ENCODE data around the gene CDKAL1. TPM values are rescaled to one million over a fixed set of nuclear protein-coding genes. Genes with fewer than 3 reads are reported as not detected.
"Not testable (repeated sequence)": the region's sequence is repeated elsewhere in the genome, so short reads cannot be mapped to it uniquely, and the experiment has no call there.

The CDKAL1 gene
- total RNA-seq, 8 experiments from 2014 or later: 16.1 to 25.2 (median 20.2) TPM

GRCh38 chr6:21033575-21034026 lies 499.3 kb downstream of the CDKAL1 start:
- in situ Hi-C loops (cut with MboI; ENCODE audit: low pct_unique_long_range_greater_than_20kb in 2 of 9, low sequenced_read_pairs in 9 of 9, unreplicated experiment in 9 of 9): no loop called here
- ATAC-seq (replicated peaks in 6 of 8): peak in 5 of 8 experiments; percentile 52 to 92 (median 72)
- 20 to 100% (median 75%) methylated on average over 1 to 4 of the region's 4 CpGs; no CpG with 5 or more reads in 2 of the 10 experiments for WGBS, 10 experiments
- Histone ChIP-seq H3K4me3 (no peak overlapping the region), H3K4me1 (replicated peaks in 1 of 2) (no peaks in the 10 kb centered on the region), H3K27ac (no peak overlapping the region)

DNA sequence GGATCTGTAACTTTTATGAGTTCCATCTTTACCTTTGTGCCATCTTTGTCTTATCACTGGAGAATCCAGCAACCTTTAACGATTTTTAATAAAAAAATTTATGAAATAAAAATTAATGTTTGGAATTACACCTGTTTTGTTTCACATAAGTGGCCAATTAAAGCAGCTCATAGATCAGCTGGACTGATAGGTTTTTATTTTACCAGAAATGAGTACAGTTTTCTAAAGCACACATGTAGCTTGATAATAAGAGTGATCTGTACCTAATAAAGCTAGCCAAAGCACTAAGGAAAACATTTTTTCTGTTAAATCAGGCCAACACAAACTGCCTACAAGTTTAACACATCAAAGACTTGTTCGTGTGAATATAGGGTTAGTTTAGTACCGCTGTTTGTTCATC lies 500.1 kb downstream of the CDKAL1 start:
- H3K27ac ChIP-seq: no peak overlapping the region
- in situ Hi-C loops (cut with MboI; ENCODE audit: low pct_unique_long_range_greater_than_20kb in 2 of 9, low sequenced_read_pairs in 9 of 9, unreplicated experiment in 9 of 9): no loop called here
- no peak for ATAC-seq (replicated peaks in 6 of 8)
- H3K4me1 ChIP-seq (replicated peaks in 1 of 2): no peaks in the 10 kb centered on the region
- WGBS, 10 experiments: 47 to 100% (median 72%) methylated on average over 2 to 3 of the region's 3 CpGs
- no peak overlapping the region for H3K4me3 ChIP-seq

GRCh38 chr6:21037453-21037852 lies 503.2 kb downstream of the CDKAL1 start:
- ATAC-seq (replicated peaks in 6 of 8): no peak
- no peak overlapping the region for H3K27ac ChIP-seq
- peaks cover 0 to 5% of the 10 kb centered on the region in 2 donors for H3K4me1 ChIP-seq (replicated peaks in 1 of 2)
- in situ Hi-C loops (cut with MboI; ENCODE audit: low pct_unique_long_range_greater_than_20kb in 2 of 9, low sequenced_read_pairs in 9 of 9, unreplicated experiment in 9 of 9): no loop called here
- 82 to 100% (median 100%) methylated on average over 1 of the region's 1 CpG; no CpG with 5 or more reads in 1 of the 10 experiments for WGBS, 10 experiments
- H3K4me3 ChIP-seq: no peak overlapping the region

DNA sequence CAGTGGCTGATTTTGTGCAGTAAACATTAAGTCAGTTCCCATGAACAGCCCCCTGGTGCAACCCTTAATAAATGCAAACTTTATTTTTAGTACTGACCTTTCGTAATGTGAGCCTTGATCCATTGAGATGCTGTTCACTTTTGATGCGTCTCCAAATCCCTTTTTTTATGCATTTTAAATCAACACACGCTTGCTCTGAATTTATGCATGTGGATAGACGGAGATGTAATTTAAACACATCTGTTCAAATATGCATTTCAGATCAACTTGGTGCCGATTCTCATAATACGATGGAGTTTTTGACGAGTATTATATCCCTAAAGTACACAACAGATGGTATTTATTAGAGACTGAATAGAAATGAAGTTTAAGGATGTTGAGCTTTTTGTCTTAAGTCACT lies 505.7 kb downstream of the CDKAL1 start:
- H3K27ac ChIP-seq: no peak overlapping the region
- peaks cover 0 to 8% of the 10 kb centered on the region in 2 donors for H3K4me1 ChIP-seq (replicated peaks in 1 of 2)
- in situ Hi-C loops (cut with MboI; ENCODE audit: low pct_unique_long_range_greater_than_20kb in 2 of 9, low sequenced_read_pairs in 9 of 9, unreplicated experiment in 9 of 9): no loop called here
- 0 to 100% (median 84%) methylated on average over 1 to 7 of the region's 7 CpGs for WGBS, 10 experiments
- ATAC-seq (replicated peaks in 6 of 8): peak in 1 of 8 experiments; percentile 95
- H3K4me3 ChIP-seq: no peak overlapping the region

DNA sequence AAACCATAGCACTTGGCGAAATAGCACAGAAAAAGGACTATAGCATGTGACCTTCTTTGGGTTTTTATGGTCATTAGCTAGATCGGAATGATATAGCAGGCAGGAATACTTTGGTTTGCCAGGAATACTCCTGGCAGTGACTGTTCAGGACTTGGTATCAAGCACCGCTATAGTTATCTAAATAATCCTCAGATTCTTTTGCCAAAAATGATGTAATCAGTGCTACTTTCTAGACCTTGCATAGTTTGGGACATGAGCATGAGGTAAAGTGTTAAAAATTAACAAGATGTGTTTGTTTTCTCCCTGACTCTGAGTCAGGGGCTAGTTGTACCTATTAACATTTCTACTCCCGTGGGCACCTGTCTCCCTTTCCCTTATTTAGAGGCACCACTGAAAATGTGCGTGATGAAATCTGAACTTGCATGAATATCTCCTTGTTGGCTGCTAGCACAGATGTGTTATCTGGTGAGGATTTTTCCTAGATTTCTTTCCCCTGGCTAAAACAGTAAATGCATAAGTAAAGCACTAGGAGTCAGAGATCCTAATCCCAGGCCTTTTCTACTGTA lies 511.0 kb downstream of the CDKAL1 start:
- Histone ChIP-seq H3K4me1 (replicated peaks in 1 of 2) (peaks cover 0 to 9% of the 10 kb centered on the region in 2 donors), H3K4me3 (no peak overlapping the region), H3K27ac (no peak overlapping the region)
- 77 to 100% (median 81%) methylated on average over 2 to 5 of the region's 5 CpGs; no CpG with 5 or more reads in 3 of the 10 experiments for WGBS, 10 experiments
- peak in 1 of 8 experiments; percentile 65 for ATAC-seq (replicated peaks in 6 of 8)
- in situ Hi-C loops (cut with MboI; ENCODE audit: low pct_unique_long_range_greater_than_20kb in 2 of 9, low sequenced_read_pairs in 9 of 9, unreplicated experiment in 9 of 9): no loop called here

DNA sequence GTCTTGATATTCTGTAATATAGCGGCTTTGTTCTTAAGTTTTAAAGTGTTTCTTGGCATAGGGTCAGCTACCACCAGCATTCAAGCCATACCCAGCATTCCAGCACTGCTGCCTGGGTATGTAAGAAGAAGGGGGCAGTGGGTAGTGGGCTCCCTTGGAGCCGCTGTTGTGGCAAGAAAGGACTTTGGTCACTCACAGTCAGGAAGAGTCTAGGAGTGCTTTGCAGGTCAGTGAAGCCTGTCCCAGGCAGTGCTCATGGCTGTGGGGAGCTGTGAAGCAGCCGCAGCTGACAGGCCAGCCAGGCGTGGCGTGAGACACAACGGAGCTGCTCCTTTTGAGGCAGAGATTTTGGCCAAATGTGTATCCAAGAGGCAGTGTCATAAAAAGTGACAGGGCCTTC lies 512.0 kb downstream of the CDKAL1 start:
- Histone ChIP-seq H3K4me3 (no peak overlapping the region), H3K27ac (no peak overlapping the region), H3K4me1 (replicated peaks in 1 of 2) (peaks cover 0 to 8% of the 10 kb centered on the region in 2 donors)
- 80 to 100% (median 98%) methylated on average over 1 to 6 of the region's 6 CpGs; no CpG with 5 or more reads in 2 of the 10 experiments for WGBS, 10 experiments
- in situ Hi-C loops (cut with MboI; ENCODE audit: low pct_unique_long_range_greater_than_20kb in 2 of 9, low sequenced_read_pairs in 9 of 9, unreplicated experiment in 9 of 9): no loop called here
- ATAC-seq (replicated peaks in 6 of 8): peak in 1 of 8 experiments; percentile 32

DNA sequence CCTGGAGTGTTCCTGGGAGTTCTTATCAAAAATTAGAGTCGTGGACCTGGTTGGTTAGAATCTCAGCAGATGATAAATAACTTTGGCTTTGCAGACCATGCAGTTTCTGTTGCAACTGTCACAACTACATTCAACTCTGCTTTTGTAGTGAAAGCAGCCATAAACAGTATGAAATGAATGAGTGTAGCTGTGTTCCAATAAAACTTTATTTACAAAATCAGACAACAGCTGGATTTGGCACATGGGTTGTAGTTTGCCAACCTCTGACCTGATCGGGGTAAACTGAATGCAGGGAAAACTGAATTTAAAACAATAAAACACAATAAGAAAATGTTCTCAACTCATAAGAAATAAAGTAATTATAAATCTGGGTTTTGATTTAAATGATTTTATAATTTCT lies 513.8 kb downstream of the CDKAL1 start:
- peaks cover 0 to 6% of the 10 kb centered on the region in 2 donors for H3K4me1 ChIP-seq (replicated peaks in 1 of 2)
- ATAC-seq (replicated peaks in 6 of 8): no peak
- no peak overlapping the region for H3K27ac ChIP-seq
- in situ Hi-C loops (cut with MboI; ENCODE audit: low pct_unique_long_range_greater_than_20kb in 2 of 9, low sequenced_read_pairs in 9 of 9, unreplicated experiment in 9 of 9): no loop called here
- H3K4me3 ChIP-seq: no peak overlapping the region
- WGBS, 10 experiments: 75 to 100% (median 100%) methylated on average over 1 to 2 of the region's 2 CpGs; no CpG with 5 or more reads in 2 of the 10 experiments

DNA sequence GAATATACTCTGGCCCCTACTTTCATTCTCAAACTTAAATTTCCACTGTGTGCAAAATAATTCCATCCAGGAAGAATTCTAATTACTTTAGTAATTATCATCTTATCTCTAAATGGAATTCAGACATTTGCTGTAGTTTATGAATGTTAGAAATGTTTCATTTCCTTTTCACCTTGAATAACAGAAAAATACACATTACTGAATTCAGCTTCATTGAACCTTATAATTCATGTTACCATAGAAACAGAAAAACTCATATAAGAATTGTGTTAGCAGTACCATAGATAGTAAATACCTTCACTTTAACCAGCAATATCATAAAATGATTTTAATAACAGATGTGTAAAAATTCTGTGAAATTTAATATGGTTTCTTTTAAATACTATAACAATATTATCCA lies 514.9 kb downstream of the CDKAL1 start:
- H3K4me3 ChIP-seq: no peak overlapping the region
- H3K27ac ChIP-seq: no peak overlapping the region
- H3K4me1 ChIP-seq (replicated peaks in 1 of 2): peaks cover 0 to 3% of the 10 kb centered on the region in 2 donors
- no peak for ATAC-seq (replicated peaks in 6 of 8)
- in situ Hi-C loops (cut with MboI; ENCODE audit: low pct_unique_long_range_greater_than_20kb in 2 of 9, low sequenced_read_pairs in 9 of 9, unreplicated experiment in 9 of 9): no loop called here

DNA sequence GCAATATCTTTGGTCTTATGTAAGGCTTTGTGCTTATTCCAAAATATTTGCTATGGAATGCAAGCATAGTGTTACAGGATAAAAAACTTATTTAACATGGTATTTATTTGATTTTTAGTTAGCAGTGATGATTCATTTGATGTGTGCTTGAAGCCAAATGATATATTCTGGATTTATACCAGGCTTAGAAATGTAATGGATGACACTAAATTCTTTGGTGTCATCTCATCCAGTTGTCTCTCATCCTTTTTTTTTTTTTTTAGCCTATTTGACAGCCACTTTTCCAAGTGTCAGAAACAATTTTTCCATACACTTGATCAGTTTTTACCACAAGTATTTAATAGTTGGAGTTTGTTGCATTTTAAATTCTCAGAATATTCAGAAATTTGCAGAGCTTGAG lies 515.3 kb downstream of the CDKAL1 start:
- peaks cover 0 to 2% of the 10 kb centered on the region in 2 donors for H3K4me1 ChIP-seq (replicated peaks in 1 of 2)
- H3K27ac ChIP-seq: no peak overlapping the region
- in situ Hi-C loops (cut with MboI; ENCODE audit: low pct_unique_long_range_greater_than_20kb in 2 of 9, low sequenced_read_pairs in 9 of 9, unreplicated experiment in 9 of 9): no loop called here
- no peak for ATAC-seq (replicated peaks in 6 of 8)
- H3K4me3 ChIP-seq: no peak overlapping the region

GRCh38 chr6:21050935-21051334 lies 516.7 kb downstream of the CDKAL1 start:
- WGBS, 10 experiments: 90 to 100% (median 100%) methylated on average over 1 to 2 of the region's 2 CpGs; no CpG with 5 or more reads in 2 of the 10 experiments
- no peak for ATAC-seq (replicated peaks in 6 of 8)
- Histone ChIP-seq H3K27ac (no peak overlapping the region), H3K4me1 (replicated peaks in 1 of 2) (peaks cover 0 to 2% of the 10 kb centered on the region in 2 donors), H3K4me3 (no peak overlapping the region)
- in situ Hi-C loops (cut with MboI; ENCODE audit: low pct_unique_long_range_greater_than_20kb in 2 of 9, low sequenced_read_pairs in 9 of 9, unreplicated experiment in 9 of 9): no loop called here

DNA sequence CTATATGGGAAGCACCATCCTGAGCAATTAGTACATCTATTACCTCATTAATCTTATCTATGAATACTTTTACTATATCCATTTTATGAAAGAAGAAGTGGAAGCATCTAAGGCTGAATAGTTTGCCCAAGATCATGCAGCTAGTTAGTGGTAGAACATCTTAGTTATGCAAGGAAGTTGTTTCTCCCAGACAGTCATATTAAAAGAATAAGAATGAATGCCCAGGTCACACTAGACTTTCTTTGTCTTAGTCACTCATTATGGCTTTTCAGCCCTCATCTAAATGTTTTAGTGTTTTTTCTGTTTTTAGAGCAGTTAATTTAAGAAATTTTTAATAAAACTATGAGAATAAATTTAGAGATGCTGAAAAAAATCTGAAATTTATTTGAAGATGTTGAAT lies 517.5 kb downstream of the CDKAL1 start:
- ATAC-seq (replicated peaks in 6 of 8): no peak
- no peak overlapping the region for H3K27ac ChIP-seq
- in situ Hi-C loops (cut with MboI; ENCODE audit: low pct_unique_long_range_greater_than_20kb in 2 of 9, low sequenced_read_pairs in 9 of 9, unreplicated experiment in 9 of 9): no loop called here
- no peak overlapping the region for H3K4me3 ChIP-seq
- H3K4me1 ChIP-seq (replicated peaks in 1 of 2): peaks cover 0 to 2% of the 10 kb centered on the region in 2 donors

DNA sequence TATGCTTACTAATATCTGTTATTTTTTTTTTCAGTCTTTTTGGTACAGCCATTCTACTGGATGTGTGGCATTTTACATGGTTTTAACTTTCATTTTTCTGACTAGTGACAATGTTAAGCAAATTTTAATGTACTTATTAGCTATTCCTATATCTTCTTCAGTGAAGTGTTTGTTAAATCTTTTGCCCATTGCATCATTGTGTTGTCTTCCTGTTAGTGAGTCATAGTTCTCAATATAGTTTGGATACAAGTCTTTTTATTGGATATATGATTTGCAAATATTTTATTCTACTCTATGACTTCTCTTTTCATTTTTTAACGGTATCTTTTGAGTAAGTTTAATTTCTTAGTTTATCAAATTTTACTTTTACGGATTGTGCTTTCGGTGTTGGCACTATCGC lies 519.4 kb downstream of the CDKAL1 start:
- H3K4me3 ChIP-seq: no peak overlapping the region
- ATAC-seq (replicated peaks in 6 of 8): no peak
- H3K4me1 ChIP-seq (replicated peaks in 1 of 2): peaks cover 0 to 2% of the 10 kb centered on the region in 2 donors
- WGBS, 10 experiments: 86 to 100% (median 94%) methylated on average over 2 to 4 of the region's 4 CpGs
- H3K27ac ChIP-seq: no peak overlapping the region
- in situ Hi-C loops (cut with MboI; ENCODE audit: low pct_unique_long_range_greater_than_20kb in 2 of 9, low sequenced_read_pairs in 9 of 9, unreplicated experiment in 9 of 9): no loop called here

- ATAC-seq (replicated peaks in 6 of 8); H3K27ac ChIP-seq; in situ Hi-C loops (cut with MboI; ENCODE audit: low pct_unique_long_range_greater_than_20kb in 2 of 9, low sequenced_read_pairs in 9 of 9, unreplicated experiment in 9 of 9); H3K4me3 ChIP-seq; H3K4me1 ChIP-seq (replicated peaks in 1 of 2): not testable (repeated sequence)
- WGBS, 10 experiments: 76 to 100% (median 100%) methylated on average over 1 to 2 of the region's 2 CpGs; no CpG with 5 or more reads in 1 of the 10 experiments
Observed at GRCh38 chr6:21055480-21055879, 521.2 kb downstream of the CDKAL1 start.

- Histone ChIP-seq H3K4me3 (no peak overlapping the region), H3K4me1 (replicated peaks in 1 of 2) (no peaks in the 10 kb centered on the region), H3K27ac (no peak overlapping the region)
- ATAC-seq (replicated peaks in 6 of 8): no peak
- in situ Hi-C loops (cut with MboI; ENCODE audit: low pct_unique_long_range_greater_than_20kb in 2 of 9, low sequenced_read_pairs in 9 of 9, unreplicated experiment in 9 of 9): no loop called here
Observed at GRCh38 chr6:21061892-21062291, 527.6 kb downstream of the CDKAL1 start.

Data from motor neuron (in vitro differentiated cells).